OCI-LY3 (cell line): ENCODE results near the gene SLC24A1.

Experiments
- EZH2phosphoT487 ChIP-seq: fragments of 200-600 bp; shearing (Covaris generic); IDR thresholded peaks from 2 replicates; pipeline ENCODE4 v1.6.1; 2018; ENCODE audit warnings: antibody characterized with exemption, mixed run types, low read depth
- TF ChIP-seq, protein P1 (sequence below): fragments of 200-600, 300-600 bp; sonication (generic); IDR thresholded peaks from 2 replicates; pipeline ENCODE4 v1.5.1; 2014; ENCODE audit warnings: antibody characterized with exemption, low read length, low read depth

GRCh38 chr15:65571971-65572370 lies 49.8 kb upstream of the SLC24A1 start:
- TF ChIP-seq, protein P1, sequence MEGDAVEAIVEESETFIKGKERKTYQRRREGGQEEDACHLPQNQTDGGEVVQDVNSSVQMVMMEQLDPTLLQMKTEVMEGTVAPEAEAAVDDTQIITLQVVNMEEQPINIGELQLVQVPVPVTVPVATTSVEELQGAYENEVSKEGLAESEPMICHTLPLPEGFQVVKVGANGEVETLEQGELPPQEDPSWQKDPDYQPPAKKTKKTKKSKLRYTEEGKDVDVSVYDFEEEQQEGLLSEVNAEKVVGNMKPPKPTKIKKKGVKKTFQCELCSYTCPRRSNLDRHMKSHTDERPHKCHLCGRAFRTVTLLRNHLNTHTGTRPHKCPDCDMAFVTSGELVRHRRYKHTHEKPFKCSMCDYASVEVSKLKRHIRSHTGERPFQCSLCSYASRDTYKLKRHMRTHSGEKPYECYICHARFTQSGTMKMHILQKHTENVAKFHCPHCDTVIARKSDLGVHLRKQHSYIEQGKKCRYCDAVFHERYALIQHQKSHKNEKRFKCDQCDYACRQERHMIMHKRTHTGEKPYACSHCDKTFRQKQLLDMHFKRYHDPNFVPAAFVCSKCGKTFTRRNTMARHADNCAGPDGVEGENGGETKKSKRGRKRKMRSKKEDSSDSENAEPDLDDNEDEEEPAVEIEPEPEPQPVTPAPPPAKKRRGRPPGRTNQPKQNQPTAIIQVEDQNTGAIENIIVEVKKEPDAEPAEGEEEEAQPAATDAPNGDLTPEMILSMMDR, result no peak
- no peak for TF ChIP-seq EZH2phosphoT487
